VCaP (cell line): ENCODE results near the gene KCNC2.
"Not testable (repeated sequence)": the region's sequence is repeated elsewhere in the genome, so short reads cannot be mapped to it uniquely, and the experiment has no call there.

Experiments used
- H3K27ac ChIP-seq: fragments of 450-650 bp; 2 replicates; pipeline ENCODE4 v1.5.1; 2017
- CTCF ChIP-seq: fragments of 450-650 bp; conservative IDR thresholded peaks from 2 replicates; pipeline ENCODE4 v1.5.1; 2017; ENCODE audit warnings: mild to moderate bottlenecking, moderate library complexity

The KCNC2 gene

DNA sequence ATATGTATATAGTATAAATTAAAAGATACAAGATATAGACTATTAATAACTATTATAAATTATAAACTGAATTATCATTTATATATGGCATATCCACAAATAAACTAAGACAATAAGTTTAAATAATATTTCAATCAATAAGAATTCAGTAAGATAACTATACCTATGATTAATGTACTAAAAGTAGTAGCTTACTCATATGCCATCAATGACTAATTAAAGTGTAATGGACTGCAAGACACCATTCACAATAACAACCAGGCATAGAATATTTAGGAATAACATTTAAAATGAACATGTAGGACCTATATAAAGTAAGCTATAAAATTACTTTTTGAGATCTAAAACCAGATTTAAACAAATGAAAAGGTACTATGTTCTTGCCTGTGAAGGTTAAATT lies 18.8 kb downstream of the KCNC2 start:
- H3K27ac ChIP-seq = no peak overlapping the region
- TF ChIP-seq CTCF = no peak

- not testable (repeated sequence) for H3K27ac ChIP-seq
Measured at GRCh38 chr12:75185881-75186280, 23.8 kb downstream of the KCNC2 start.

DNA sequence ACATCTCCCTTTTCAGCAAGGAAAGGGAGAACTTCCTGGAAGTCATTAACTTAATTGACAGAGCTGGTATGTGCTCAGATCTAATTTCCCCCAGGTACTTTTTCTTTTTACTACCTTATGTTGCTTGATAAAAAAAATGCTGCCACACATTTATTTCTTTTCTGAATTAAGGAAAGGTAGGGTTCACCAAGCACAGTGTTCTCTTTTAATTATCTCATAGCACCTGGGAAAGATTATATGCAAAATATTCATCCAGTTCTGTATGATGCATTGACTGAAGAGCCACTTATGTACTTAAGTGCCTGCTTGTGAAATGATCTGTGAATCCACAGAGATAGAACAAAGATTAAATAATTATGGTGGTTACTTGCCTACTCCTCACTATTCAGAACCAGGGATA lies 25.1 kb downstream of the KCNC2 start:
- no peak for TF ChIP-seq CTCF
- H3K27ac ChIP-seq = no peak overlapping the region

GRCh38 chr12:75183967-75184366 lies 25.7 kb downstream of the KCNC2 start:
- TF ChIP-seq CTCF = no peak

GRCh38 chr12:75177997-75178396 lies 31.6 kb downstream of the KCNC2 start:
- no peak overlapping the region for H3K27ac ChIP-seq
- no peak for TF ChIP-seq CTCF

More at GRCh38 chr12:75183967-75184366, 25.7 kb downstream of the KCNC2 start:
- no peak overlapping the region for H3K27ac ChIP-seq

- TF ChIP-seq CTCF = no peak
- no peak overlapping the region for H3K27ac ChIP-seq
Measured at GRCh38 chr12:75172611-75173010, 37.0 kb downstream of the KCNC2 start.

DNA sequence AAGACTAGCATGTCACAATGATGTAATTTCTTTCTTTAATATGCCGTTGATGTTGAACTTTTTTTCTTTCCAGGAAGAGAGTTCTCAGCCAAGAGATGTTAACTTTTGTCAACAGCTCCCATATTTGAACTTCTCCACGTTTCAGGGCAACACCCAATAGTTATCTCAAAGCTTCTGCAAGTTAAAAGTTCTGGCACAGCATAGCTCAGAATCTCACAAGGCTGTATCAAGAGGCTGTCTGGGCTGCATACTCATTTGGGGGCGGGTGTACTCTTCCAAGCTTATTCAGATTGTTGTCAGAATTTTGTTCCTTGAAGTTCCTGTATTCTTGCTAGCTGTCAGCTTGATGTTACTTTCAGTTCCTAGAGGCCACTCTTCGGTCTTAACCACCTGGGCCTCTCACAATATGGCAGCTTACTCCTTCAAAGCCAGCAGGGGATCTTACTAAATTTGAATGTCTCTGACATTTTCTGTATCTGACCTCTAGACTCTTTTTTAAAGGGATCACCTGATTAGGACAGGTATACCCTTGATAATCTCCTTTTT lies 38.9 kb downstream of the KCNC2 start:
- TF ChIP-seq CTCF = no peak

GRCh38 chr12:75162845-75163244 lies 46.8 kb downstream of the KCNC2 start:
- H3K27ac ChIP-seq = no peak overlapping the region
- no peak for TF ChIP-seq CTCF

More for the DNA sequence above, 38.9 kb downstream of the KCNC2 start:
- no peak overlapping the region for H3K27ac ChIP-seq
